Erythroblast (primary cell): Measurements from ENCODE around the gene ARHGAP4.
A peak's percentile ranks its signal among the peaks of the same experiment; 100 is the strongest.

ENCODE experiments used
- DNase-seq, 2 experiments: peaks; one replicate each; lab custom pipeline; 2025; lab: John Stamatoyannopoulos, UW
- GATA1 ChIP-seq: IDR thresholded peaks from 2 replicates; pipeline ENCODE4 v1.6.1; 2011; ENCODE audit warnings: low read depth, mild to moderate bottlenecking, control low read depth, low read length, moderate library complexity
- POLR2A ChIP-seq: IDR thresholded peaks from 2 replicates; pipeline ENCODE4 v1.6.1; 2011; ENCODE audit warnings: mild to moderate bottlenecking, low read length

The ARHGAP4 gene

GRCh38 chrX:153906126-153906917, 19.7 kb downstream of the ARHGAP4 start:
- no peak for TF ChIP-seq POLR2A
- no peak for TF ChIP-seq GATA1
- DNase-seq: no peak

DNA sequence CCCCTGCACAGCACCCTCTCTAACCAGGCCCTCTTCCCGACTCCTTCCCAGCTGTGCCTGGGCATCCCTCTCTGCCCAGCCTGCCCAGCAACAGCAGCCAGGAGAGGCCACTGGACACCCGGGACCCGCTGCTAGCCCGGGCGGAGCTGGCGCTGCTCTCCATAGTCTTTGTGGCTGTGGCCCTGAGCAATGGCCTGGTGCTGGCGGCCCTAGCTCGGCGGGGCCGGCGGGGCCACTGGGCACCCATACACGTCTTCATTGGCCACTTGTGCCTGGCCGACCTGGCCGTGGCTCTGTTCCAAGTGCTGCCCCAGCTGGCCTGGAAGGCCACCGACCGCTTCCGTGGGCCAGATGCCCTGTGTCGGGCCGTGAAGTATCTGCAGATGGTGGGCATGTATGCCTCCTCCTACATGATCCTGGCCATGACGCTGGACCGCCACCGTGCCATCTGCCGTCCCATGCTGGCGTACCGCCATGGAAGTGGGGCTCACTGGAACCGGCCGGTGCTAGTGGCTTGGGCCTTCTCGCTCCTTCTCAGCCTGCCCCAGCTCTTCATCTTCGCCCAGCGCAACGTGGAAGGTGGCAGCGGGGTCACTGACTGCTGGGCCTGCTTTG, 20.5 kb downstream of the ARHGAP4 start:
- no peak for TF ChIP-seq POLR2A
- DNase-seq: no peak

GRCh38 chrX:153903991-153904957, 21.8 kb downstream of the ARHGAP4 start, which contains the start of gene AVPR2:
Gene AVPR2, plus strand, starts transcription at chrX:153904673. Its CDS starts 473 bp downstream, at chrX:153905146.
- no peak for DNase-seq
- TF ChIP-seq POLR2A (no peak), GATA1 (no peak)

- no peak for DNase-seq
- TF ChIP-seq POLR2A (no peak), GATA1 (no peak)
Observed at GRCh38 chrX:153903238-153903980, 22.7 kb downstream of the ARHGAP4 start.

- no peak for TF ChIP-seq POLR2A
- no peak for TF ChIP-seq GATA1
- no peak for DNase-seq
Observed at GRCh38 chrX:153902385-153902784, 23.7 kb downstream of the ARHGAP4 start.

GRCh38 chrX:153901753-153902140, 24.3 kb downstream of the ARHGAP4 start:
- no peak for DNase-seq
- no peak for TF ChIP-seq GATA1
- no peak for TF ChIP-seq POLR2A

DNA sequence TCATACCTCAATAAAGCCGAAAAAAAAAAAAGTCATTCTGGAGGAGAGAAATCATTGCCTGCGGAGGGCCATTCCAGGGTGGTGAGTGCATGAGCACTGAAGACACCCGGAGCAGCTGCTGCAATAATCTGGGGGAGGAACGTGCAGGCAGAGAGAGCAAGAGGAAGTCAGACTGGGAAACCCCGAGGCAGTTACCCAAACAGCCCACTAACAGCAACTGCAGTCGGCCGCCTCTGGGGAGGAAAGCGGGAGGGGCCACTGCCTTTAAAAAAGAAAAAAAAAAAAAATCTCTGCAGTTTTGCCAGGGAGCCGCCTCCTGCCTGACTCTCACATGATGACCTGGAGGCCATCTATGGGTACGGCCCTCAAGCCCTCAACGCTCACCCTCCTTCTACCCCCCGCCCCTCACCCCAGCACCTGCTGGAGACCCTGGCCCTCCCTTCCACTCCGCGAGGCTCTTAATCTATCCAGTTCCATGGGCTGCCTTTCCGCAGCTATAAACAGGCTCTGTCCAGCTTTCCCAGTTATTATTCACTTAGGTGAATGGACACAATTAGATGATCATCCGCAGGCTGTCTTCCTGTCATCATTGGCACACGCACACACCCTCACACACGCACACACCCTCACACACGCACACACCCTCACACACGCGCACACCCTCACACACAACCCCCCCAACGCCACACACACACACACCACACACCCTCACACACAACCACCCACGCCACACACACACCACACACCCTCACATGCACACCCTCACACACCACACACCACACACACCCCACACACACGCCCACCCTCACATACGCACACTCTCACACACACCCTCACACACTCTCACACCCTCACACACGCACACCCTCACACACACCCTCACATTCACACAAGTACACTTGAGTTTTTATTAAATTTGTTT, 25.0 kb downstream of the ARHGAP4 start:
- no peak for DNase-seq
- TF ChIP-seq GATA1 (no peak), POLR2A (no peak)

- peak; percentile 44 for TF ChIP-seq GATA1
- TF ChIP-seq POLR2A: no peak
- DNase-seq: peak; percentile 80 to 92
Observed at GRCh38 chrX:153897899-153898298, 28.2 kb downstream of the ARHGAP4 start.

GRCh38 chrX:153889123-153889522, 36.9 kb downstream of the ARHGAP4 start:
- no peak for DNase-seq
- TF ChIP-seq GATA1: no peak
- TF ChIP-seq POLR2A: no peak

DNA sequence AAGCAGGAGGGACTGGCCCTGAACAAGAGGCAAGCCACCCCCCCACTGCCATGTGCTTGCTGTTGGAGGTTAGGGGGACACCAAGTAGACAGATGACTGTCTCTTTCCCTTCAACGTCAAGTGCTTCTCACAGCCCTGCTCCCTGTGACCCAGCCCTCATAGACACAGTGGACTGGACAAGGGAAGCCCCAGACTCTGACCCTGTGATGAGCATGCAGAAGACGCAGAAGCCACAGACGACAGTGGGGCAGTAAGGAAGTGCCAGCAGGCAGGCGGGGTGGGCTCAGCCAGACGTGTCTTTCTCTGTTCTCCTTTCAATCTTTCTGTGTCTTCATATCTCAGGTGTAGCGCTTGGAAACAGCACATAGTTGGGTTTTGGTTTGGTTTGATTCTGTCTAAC, 37.7 kb downstream of the ARHGAP4 start:
- no peak for TF ChIP-seq GATA1
- TF ChIP-seq POLR2A: no peak
- no peak for DNase-seq

DNA sequence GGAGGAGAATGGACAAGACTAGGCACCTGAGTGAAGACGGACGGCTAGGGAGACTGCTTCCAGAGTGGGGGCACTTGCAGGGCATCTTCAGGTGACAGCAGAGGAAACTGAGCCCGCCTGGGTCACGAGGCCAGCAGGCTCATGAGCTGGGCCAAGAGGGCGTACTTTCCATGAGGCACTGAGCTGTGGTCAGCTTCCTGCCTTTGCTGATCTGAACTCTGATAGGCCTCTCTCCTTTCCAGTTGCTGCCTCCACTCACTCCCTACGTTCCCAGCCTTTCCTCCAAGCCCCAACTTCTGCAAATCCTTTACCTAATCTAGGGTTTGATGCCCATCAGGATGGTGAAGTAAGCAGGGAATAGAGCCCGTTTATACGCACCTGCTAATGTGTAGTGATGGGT, 38.7 kb downstream of the ARHGAP4 start:
- TF ChIP-seq POLR2A (no peak), GATA1 (no peak)
- no peak for DNase-seq

GRCh38 chrX:153886915-153887314, 39.1 kb downstream of the ARHGAP4 start:
- no peak for DNase-seq
- TF ChIP-seq GATA1 (no peak), POLR2A (no peak)
